Activated naive CD8-positive, alpha-beta T cell treated with anti-CD3 and anti-CD28 coated beads, Interleukin-2, amount 10 ng/mL, durations not matched to agents 7 days and 5 days (primary cell): ENCODE results near the gene SWAP70. TPM values are rescaled to one million over a fixed set of nuclear protein-coding genes. Genes with fewer than 3 reads are reported as not detected.
A peak's percentile ranks its signal among the peaks of the same experiment; 100 is the strongest.
"Not testable (repeated sequence)": the region's sequence is repeated elsewhere in the genome, so short reads cannot be mapped to it uniquely, and the experiment has no call there.

Experiments used
- ATAC-seq: fragments of 150-1000 bp; cut with Tn5 transposase; one replicate; pipeline ENCODE4 v1.10.0; 2021; ENCODE audit warnings: low read depth, moderate library complexity
- POLR2A ChIA-PET: fragments of 350-600 bp; sonication (Branson Sonifier 250); formaldehyde crosslinking; loops from one replicate; lab custom pipeline; 2021; ENCODE audit warnings: antibody characterized with exemption; lab: Charles Lee
- DNase-seq: peaks from one replicate; pipeline ENCODE4 v3.0.0; 2021
- H3K27ac Mint-ChIP-seq: one replicate; pipeline ENCODE4 v1.8.0; 2022; ENCODE audit warnings: mild to moderate bottlenecking, mixed read lengths
- H3K27me3 Mint-ChIP-seq: one replicate; pipeline ENCODE4 v1.8.0; 2022; ENCODE audit warnings: mild to moderate bottlenecking, moderate library complexity, mixed read lengths
- H3K36me3 Mint-ChIP-seq: one replicate; pipeline ENCODE4 v1.8.0; 2021; ENCODE audit warnings: mild to moderate bottlenecking, mixed read lengths
- H3K4me1 Mint-ChIP-seq: one replicate; pipeline ENCODE4 v1.8.0; 2021; ENCODE audit warnings: mixed read lengths
- H3K4me3 Mint-ChIP-seq: one replicate; pipeline ENCODE4 v1.8.0; 2022; ENCODE audit warnings: mild to moderate bottlenecking, moderate library complexity, mixed read lengths
- H3K9me3 Mint-ChIP-seq: one replicate; pipeline ENCODE4 v1.8.0; 2021; ENCODE audit warnings: mixed read lengths
- total RNA-seq, 2 experiments: library from RNA; stranded (reverse); gene quantifications; one replicate each; pipeline ENCODE4 v1.2.3, GENCODE V29; 2021

Gene SWAP70
- 10 to 100 TPM in 1 of 2 experiments, 1 to 10 TPM in 1; 9.4 to 10.6 TPM for total RNA-seq

GRCh38 chr11:9663699-9664275 lies at the start of gene SWAP70:
SWAP70 (plus strand) TSS chr11:9664077; CDS start chr11:9664180, 103 bp downstream.
- peaks cover 13% of the 10 kb centered on the region for H3K36me3 Mint-ChIP-seq
- peaks cover 15% of the 10 kb centered on the region for H3K4me1 Mint-ChIP-seq
- H3K4me3 Mint-ChIP-seq = peak within 1 kb of the TSS; percentile 88
- H3K27me3 Mint-ChIP-seq = peaks cover 30% of the 10 kb centered on the region
- ATAC-seq = peak; percentile 93
- peaks cover 8% of the 10 kb centered on the region for H3K9me3 Mint-ChIP-seq
- H3K27ac Mint-ChIP-seq = peak within 1 kb of the TSS; percentile 59
- peak; percentile 90 for DNase-seq
- POLR2A ChIA-PET = interaction anchor here (1.2 kb wide), 1 partner anchor 91 kb away, joined by 5 read pairs; the partner anchor contains the start of gene WEE1

DNA sequence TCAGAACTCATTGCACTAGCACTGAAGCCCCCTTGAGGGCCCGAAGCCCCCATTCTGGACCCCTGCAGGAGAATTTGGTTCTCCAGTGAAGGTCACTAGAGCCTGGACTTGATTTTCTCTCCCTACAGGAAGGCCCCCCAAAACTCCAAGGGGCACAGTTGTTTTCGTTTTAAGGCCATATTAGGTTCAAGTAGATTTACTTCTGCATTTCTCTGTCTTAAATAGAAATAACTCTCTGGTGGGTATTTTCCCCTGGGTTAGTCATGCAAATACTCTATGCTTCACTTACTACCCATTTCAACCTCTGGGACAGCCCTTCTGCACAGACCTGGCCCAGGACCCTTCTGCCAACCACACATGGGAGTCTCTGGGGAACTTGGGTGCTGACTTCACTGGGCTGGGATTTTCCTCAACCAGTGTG lies 48.8 kb upstream of the SWAP70 start:
- H3K4me3 Mint-ChIP-seq = peak overlapping the region; percentile 90

GRCh38 chr11:9616042-9616675 lies 47.7 kb upstream of the SWAP70 start:
- Mint-ChIP-seq H3K9me3 (peaks cover 3% of the 10 kb centered on the region), H3K4me3 (no peak overlapping the region), H3K27ac (no peak overlapping the region), H3K36me3 (peaks cover 1% of the 10 kb centered on the region), H3K27me3 (no peaks in the 10 kb centered on the region), H3K4me1 (peaks cover 17% of the 10 kb centered on the region)
- DNase-seq = no peak
- ATAC-seq = no peak
- POLR2A ChIA-PET = no interaction called here

More for the DNA sequence above, 48.8 kb upstream of the SWAP70 start:
- no peak for ATAC-seq
- Mint-ChIP-seq H3K27me3 (no peaks in the 10 kb centered on the region), H3K4me1 (peaks cover 21% of the 10 kb centered on the region), H3K27ac (no peak overlapping the region), H3K9me3 (peaks cover 3% of the 10 kb centered on the region), H3K36me3 (peaks cover 1% of the 10 kb centered on the region)
- no peak for DNase-seq
- POLR2A ChIA-PET = no interaction called here

- DNase-seq = no peak
- ATAC-seq = no peak
- Mint-ChIP-seq H3K27ac (no peak overlapping the region), H3K4me1 (peaks cover 16% of the 10 kb centered on the region), H3K36me3 (peaks cover 1% of the 10 kb centered on the region), H3K4me3 (no peak overlapping the region), H3K9me3 (peaks cover 3% of the 10 kb centered on the region), H3K27me3 (no peaks in the 10 kb centered on the region)
- POLR2A ChIA-PET = no interaction called here
Observed at GRCh38 chr11:9616858-9617257, 47.0 kb upstream of the SWAP70 start.

GRCh38 chr11:9617940-9618339 lies 45.9 kb upstream of the SWAP70 start:
- Mint-ChIP-seq H3K4me1 (peaks cover 12% of the 10 kb centered on the region), H3K9me3 (peaks cover 3% of the 10 kb centered on the region), H3K36me3 (peaks cover 1% of the 10 kb centered on the region), H3K27ac (no peak overlapping the region), H3K27me3 (no peaks in the 10 kb centered on the region), H3K4me3 (no peak overlapping the region)
- no peak for ATAC-seq
- no peak for DNase-seq
- POLR2A ChIA-PET = interaction anchor here (0.5 to 0.7 kb wide), 2 partner anchors 17 to 45 kb away, joined by 3 read pairs; partner anchors contain the start of gene WEE1

DNA sequence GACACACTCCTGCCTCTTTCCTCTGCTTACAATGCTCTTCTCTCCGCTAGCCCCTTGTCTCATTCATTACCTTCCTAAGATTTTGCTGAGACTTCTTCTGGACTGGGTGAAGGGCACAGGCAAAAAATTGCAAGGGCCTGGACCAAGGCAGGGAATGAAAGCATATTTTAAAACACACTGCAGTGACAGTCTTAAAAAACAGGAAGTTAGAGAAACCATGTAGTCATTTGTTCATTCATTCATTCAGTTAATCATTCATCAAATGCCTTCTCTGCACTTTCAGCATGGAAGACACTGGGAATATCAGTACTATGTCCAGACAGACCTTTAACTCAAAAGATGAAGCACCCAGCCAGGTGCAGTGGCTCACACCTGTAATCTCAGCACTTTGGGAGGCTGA lies 44.9 kb upstream of the SWAP70 start:
- H3K27ac Mint-ChIP-seq = no peak overlapping the region
- peaks cover 3% of the 10 kb centered on the region for H3K9me3 Mint-ChIP-seq
- no peak overlapping the region for H3K4me3 Mint-ChIP-seq
- H3K36me3 Mint-ChIP-seq = peaks cover 1% of the 10 kb centered on the region
- no peak for DNase-seq
- peaks cover 6% of the 10 kb centered on the region for H3K4me1 Mint-ChIP-seq
- no peaks in the 10 kb centered on the region for H3K27me3 Mint-ChIP-seq
- ATAC-seq = no peak
- POLR2A ChIA-PET = no interaction called here

DNA sequence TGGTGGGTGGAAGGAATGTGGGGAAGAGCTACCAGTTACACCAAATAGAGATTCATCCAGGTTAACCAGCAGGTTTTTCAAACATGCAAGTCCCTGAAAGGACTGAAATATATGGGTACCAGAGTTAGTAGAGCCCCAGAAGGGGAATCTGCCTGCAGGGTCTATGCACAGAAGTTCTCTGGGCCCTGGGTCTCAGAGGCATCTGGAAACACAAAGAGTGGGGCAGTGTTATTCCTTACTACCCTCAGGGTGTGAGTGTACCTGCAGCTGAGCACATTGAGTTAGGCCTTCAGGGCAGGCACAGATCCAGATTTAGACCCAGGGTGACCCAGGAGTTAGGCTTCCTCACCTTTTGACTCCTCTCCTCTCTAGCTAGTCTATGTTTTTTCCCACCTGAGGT lies 43.9 kb upstream of the SWAP70 start:
- Mint-ChIP-seq H3K9me3 (peaks cover 3% of the 10 kb centered on the region), H3K27ac (no peak overlapping the region), H3K36me3 (peaks cover 1% of the 10 kb centered on the region), H3K4me1 (no peaks in the 10 kb centered on the region), H3K27me3 (no peaks in the 10 kb centered on the region), H3K4me3 (no peak overlapping the region)
- DNase-seq = no peak
- POLR2A ChIA-PET = interaction anchor here (0.6 to 0.7 kb wide), 2 partner anchors 286 to 684 kb away, joined by 4 to 6 read pairs; no protein-coding TSS in a partner anchor
- ATAC-seq = no peak

- H3K4me3 Mint-ChIP-seq, DNase-seq, POLR2A ChIA-PET, H3K36me3 Mint-ChIP-seq, H3K27me3 Mint-ChIP-seq, H3K4me1 Mint-ChIP-seq, ATAC-seq, H3K9me3 Mint-ChIP-seq, H3K27ac Mint-ChIP-seq: not testable (repeated sequence)
Observed at GRCh38 chr11:9622353-9622752, 41.5 kb upstream of the SWAP70 start.

DNA sequence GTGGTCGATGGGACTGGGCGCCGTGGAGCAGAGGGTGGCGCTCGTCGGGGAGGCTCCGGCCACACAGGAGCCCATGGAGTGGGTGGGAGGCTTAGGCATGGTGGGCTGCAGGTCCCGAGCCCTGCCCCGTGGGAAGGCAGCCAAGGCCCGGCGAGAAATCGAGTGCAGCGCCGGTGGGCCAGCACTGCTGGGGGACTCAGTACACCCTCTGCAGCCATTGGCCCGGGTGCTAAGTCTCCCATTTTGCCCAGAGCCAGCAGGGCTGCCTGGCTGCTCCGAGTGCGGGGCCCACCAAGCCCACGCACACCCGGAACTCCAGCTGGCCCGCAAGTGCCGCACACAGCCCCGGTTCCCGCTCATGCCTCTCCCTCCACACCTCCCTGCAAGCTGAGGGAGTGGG lies 40.8 kb upstream of the SWAP70 start:
- H3K4me1 Mint-ChIP-seq, POLR2A ChIA-PET, H3K27ac Mint-ChIP-seq, H3K36me3 Mint-ChIP-seq, DNase-seq, H3K27me3 Mint-ChIP-seq, ATAC-seq, H3K9me3 Mint-ChIP-seq, H3K4me3 Mint-ChIP-seq: not testable (repeated sequence)

DNA sequence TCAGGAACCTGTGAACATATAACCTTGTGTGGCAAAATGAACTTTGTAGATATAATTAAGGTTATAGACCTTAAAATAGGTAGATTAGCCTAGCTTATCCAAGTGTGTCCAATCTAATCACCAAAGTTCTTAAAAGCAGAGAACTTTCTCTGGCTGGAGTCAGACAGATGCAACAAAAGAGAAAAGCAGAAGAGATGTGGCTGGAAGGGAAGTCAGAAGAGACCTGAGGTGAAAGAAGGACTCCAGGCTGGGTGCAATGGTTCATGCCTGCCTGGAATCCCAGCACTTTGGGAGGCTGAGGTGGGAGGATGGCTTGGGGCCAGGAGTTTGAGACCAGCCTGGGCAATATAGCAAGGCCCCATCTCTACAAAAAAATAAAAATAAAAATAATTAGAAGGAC lies 39.4 kb upstream of the SWAP70 start:
- Mint-ChIP-seq H3K36me3 (no peaks in the 10 kb centered on the region), H3K4me3 (no peak overlapping the region), H3K9me3 (no peaks in the 10 kb centered on the region), H3K27me3 (peaks cover 15% of the 10 kb centered on the region), H3K4me1 (no peaks in the 10 kb centered on the region), H3K27ac (no peak overlapping the region)
- DNase-seq = no peak
- POLR2A ChIA-PET = no interaction called here
- no peak for ATAC-seq

DNA sequence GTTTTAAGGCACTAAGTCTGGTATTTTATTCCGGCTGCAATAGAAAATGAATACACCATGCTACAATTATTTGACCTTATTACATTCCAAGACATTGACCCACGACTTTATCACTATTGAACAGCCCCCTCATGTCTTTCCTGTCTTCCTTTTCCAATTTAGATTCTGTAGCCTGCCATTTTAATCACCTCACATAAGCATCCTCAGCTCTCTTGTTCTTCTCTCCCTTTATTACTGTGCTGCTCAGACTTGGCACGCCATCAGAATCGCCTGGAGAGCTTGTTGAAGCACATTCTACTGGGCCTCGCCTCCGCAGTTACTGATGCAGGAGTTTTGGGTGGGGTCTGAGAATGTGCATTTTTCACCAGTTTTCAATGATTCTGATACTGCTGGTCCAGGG lies 38.7 kb upstream of the SWAP70 start:
- no peaks in the 10 kb centered on the region for H3K4me1 Mint-ChIP-seq
- H3K27ac Mint-ChIP-seq = no peak overlapping the region
- ATAC-seq (no peak), DNase-seq (no peak)
- POLR2A ChIA-PET = no interaction called here
- H3K9me3 Mint-ChIP-seq = no peaks in the 10 kb centered on the region
- H3K27me3 Mint-ChIP-seq = peaks cover 16% of the 10 kb centered on the region
- H3K36me3 Mint-ChIP-seq = no peaks in the 10 kb centered on the region
- H3K4me3 Mint-ChIP-seq = no peak overlapping the region

GRCh38 chr11:9625728-9626127 lies 38.1 kb upstream of the SWAP70 start:
- Mint-ChIP-seq H3K27me3 (peaks cover 16% of the 10 kb centered on the region), H3K36me3 (no peaks in the 10 kb centered on the region), H3K4me3 (no peak overlapping the region), H3K9me3 (no peaks in the 10 kb centered on the region), H3K4me1 (no peaks in the 10 kb centered on the region), H3K27ac (no peak overlapping the region)
- DNase-seq = no peak
- POLR2A ChIA-PET = no interaction called here
- no peak for ATAC-seq

DNA sequence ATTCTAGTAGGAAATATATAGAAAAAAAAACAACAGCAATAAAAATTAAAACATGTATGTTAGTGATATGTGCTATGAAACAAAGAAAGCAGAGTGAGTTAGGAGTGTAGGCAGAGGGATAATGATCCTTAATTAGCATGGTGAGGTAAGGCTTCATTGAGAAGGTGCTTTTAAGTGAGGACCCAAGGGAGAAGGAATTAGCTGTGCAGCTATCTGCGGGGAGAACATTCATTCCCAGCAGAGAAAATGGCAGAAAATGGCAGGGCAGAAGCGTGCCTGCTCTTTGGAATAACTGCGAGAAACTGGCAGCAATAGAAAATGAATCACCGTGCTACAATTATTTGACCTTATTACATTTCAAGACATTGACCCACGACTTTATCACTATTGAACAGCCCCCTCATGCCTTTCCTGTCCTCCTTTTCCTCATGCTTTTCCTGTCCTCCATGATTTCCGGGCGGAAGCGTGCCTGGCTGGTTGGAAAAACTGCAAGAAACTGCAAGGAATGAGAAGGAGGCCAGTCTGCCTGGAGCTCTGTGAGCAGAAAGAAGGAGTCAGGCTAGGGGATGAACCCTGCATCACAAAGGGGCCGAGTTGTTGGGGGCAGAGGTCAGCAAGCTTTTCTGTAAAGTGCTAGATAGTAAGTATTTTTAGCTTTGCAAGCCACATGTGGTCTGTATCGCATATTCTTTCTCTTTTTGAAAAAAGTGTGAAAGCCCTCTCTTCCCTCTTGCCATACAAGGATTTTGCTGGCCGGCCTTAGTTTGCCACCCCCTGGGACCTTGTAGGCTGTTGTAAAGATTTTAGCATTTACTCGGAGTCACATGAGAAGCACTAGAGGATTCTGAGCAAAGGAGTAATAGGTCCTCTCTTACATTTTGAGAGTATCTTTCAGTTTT lies 37.1 kb upstream of the SWAP70 start:
- H3K36me3 Mint-ChIP-seq = no peaks in the 10 kb centered on the region
- H3K9me3 Mint-ChIP-seq = no peaks in the 10 kb centered on the region
- POLR2A ChIA-PET = no interaction called here
- no peaks in the 10 kb centered on the region for H3K4me1 Mint-ChIP-seq
- DNase-seq (no peak), ATAC-seq (no peak)
- H3K27me3 Mint-ChIP-seq = peaks cover 16% of the 10 kb centered on the region
- H3K4me3 Mint-ChIP-seq = no peak overlapping the region
- no peak overlapping the region for H3K27ac Mint-ChIP-seq
